ENCODE data around the gene RAVER1. TPM values are rescaled to one million over a fixed set of nuclear protein-coding genes. Genes with fewer than 3 reads are reported as not detected.

The RAVER1 gene
- total and polyA plus RNA-seq, 9 of the 15 experiments (the other 6 are each of a cell fraction or from before 2014, with no cell fraction given), result 0.06 to 113 (median 7.0) TPM

DNA sequence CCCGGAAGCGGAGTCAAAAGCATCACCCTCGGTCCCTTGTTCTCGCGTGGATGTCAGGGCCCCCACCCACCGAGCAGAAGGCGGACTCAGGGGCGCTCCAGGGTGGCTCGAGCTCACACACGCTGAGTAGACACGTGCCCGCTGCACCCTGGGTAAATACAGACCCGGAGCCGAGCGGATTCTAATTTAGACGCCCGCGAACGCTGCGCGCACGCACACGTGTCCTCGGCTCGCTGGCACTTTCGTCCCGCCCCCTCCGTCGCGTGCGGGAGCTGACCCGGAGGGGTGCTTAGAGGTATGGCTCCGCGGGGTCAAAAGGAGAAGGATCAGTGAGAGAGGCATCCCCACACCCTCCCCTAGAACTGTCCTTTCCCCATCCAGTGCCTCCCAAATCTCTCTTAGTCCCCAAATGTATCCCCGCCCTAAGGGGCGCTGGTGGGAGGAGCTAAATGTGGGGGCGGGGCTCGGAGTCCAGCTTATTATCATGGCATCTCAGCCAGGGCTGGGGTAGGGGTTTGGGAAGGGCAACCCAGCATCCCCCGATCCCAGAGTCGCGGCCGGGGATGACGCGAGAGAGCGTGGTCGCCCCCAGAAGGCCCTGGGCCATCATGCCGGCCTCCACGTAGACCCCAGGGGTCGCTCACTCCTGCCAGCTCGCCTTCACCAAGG, 44.0 kb downstream of the RAVER1 start (continued):
- peak; percentile 71; the same call in 1 of the 2 replicates for TF ChIP-seq ELF2 (CRISPR knock-in tag; IDR thresholded peaks at IDR 0.05)
- TF ChIP-seq, protein P1, sequence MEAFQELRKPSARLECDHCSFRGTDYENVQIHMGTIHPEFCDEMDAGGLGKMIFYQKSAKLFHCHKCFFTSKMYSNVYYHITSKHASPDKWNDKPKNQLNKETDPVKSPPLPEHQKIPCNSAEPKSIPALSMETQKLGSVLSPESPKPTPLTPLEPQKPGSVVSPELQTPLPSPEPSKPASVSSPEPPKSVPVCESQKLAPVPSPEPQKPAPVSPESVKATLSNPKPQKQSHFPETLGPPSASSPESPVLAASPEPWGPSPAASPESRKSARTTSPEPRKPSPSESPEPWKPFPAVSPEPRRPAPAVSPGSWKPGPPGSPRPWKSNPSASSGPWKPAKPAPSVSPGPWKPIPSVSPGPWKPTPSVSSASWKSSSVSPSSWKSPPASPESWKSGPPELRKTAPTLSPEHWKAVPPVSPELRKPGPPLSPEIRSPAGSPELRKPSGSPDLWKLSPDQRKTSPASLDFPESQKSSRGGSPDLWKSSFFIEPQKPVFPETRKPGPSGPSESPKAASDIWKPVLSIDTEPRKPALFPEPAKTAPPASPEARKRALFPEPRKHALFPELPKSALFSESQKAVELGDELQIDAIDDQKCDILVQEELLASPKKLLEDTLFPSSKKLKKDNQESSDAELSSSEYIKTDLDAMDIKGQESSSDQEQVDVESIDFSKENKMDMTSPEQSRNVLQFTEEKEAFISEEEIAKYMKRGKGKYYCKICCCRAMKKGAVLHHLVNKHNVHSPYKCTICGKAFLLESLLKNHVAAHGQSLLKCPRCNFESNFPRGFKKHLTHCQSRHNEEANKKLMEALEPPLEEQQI (IDR thresholded peaks at IDR 0.05), result no peak
- TF ChIP-seq EP300 (IDR thresholded peaks at IDR 0.05; ENCODE audit: low read length), result no peak; the same call in 1 of the 2 replicates
- TF ChIP-seq LCOR (CRISPR knock-in tag; IDR thresholded peaks at IDR 0.05), result no peak; the same call in none of the 2 replicates
- TF ChIP-seq TBL1XR1 (IDR thresholded peaks at IDR 0.05; ENCODE audit: low read length in 2 of 2), result no peak
- TF ChIP-seq, protein P2, sequence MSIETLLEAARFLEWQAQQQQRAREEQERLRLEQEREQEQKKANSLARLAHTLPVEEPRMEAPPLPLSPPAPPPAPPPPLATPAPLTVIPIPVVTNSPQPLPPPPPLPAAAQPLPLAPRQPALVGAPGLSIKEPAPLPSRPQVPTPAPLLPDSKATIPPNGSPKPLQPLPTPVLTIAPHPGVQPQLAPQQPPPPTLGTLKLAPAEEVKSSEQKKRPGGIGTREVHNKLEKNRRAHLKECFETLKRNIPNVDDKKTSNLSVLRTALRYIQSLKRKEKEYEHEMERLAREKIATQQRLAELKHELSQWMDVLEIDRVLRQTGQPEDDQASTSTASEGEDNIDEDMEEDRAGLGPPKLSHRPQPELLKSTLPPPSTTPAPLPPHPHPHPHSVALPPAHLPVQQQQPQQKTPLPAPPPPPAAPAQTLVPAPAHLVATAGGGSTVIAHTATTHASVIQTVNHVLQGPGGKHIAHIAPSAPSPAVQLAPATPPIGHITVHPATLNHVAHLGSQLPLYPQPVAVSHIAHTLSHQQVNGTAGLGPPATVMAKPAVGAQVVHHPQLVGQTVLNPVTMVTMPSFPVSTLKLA (conservative IDR thresholded peaks at IDR 0.05), result peak; percentile 98 to 99
- TF ChIP-seq, protein P3, sequence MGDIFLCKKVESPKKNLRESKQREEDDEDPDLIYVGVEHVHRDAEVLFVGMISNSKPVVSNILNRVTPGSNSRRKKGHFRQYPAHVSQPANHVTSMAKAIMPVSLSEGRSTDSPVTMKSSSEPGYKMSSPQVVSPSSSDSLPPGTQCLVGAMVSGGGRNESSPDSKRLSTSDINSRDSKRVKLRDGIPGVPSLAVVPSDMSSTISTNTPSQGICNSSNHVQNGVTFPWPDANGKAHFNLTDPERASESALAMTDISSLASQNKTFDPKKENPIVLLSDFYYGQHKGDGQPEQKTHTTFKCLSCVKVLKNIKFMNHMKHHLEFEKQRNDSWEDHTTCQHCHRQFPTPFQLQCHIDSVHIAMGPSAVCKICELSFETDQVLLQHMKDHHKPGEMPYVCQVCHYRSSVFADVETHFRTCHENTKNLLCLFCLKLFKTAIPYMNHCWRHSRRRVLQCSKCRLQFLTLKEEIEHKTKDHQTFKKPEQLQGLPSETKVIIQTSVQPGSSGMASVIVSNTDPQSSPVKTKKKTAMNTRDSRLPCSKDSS (IDR thresholded peaks at IDR 0.05; ENCODE audit: low read depth, partially characterized antibody), result no peak
- TF ChIP-seq ZNF551 (CRISPR knock-in tag; IDR thresholded peaks at IDR 0.05), result no peak
- no peak for TF ChIP-seq ZNF561 (CRISPR knock-in tag; conservative IDR thresholded peaks at IDR 0.05)
- no peak for TF ChIP-seq U2AF1 (optimal IDR thresholded peaks at IDR 0.05; ENCODE audit: low read depth, low read length)
- TF ChIP-seq, protein P4, sequence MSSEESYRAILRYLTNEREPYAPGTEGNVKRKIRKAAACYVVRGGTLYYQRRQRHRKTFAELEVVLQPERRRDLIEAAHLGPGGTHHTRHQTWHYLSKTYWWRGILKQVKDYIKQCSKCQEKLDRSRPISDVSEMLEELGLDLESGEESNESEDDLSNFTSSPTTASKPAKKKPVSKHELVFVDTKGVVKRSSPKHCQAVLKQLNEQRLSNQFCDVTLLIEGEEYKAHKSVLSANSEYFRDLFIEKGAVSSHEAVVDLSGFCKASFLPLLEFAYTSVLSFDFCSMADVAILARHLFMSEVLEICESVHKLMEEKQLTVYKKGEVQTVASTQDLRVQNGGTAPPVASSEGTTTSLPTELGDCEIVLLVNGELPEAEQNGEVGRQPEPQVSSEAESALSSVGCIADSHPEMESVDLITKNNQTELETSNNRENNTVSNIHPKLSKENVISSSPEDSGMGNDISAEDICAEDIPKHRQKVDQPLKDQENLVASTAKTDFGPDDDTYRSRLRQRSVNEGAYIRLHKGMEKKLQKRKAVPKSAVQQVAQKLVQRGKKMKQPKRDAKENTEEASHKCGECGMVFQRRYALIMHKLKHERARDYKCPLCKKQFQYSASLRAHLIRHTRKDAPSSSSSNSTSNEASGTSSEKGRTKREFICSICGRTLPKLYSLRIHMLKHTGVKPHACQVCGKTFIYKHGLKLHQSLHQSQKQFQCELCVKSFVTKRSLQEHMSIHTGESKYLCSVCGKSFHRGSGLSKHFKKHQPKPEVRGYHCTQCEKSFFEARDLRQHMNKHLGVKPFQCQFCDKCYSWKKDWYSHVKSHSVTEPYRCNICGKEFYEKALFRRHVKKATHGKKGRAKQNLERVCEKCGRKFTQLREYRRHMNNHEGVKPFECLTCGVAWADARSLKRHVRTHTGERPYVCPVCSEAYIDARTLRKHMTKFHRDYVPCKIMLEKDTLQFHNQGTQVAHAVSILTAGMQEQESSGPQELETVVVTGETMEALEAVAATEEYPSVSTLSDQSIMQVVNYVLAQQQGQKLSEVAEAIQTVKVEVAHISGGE (CRISPR knock-in tag; IDR thresholded peaks at IDR 0.05), result peak in 1 of 3 experiments; percentile 44; a peak in 1 of 6 replicates
- TF ChIP-seq POU5F1 (IDR thresholded peaks at IDR 0.05; ENCODE audit: borderline replicate concordance, low read depth, low read length, partially characterized antibody), result no peak
- no peak for TF ChIP-seq ZNF785 (CRISPR knock-in tag; IDR thresholded peaks at IDR 0.05)
- no peak for TF ChIP-seq FUS (optimal IDR thresholded peaks at IDR 0.05; ENCODE audit: low read depth, low read length)

Data from K562 (cell line).